EL (cell line): Measurements from ENCODE around the gene PTN.
"Not testable (repeated sequence)": the region's sequence is repeated elsewhere in the genome, so short reads cannot be mapped to it uniquely, and the experiment has no call there.

Experiments
- DNase-seq: peaks from one replicate; pipeline ENCODE4 v3.0.0-alpha.2; 2016

Gene PTN

DNA sequence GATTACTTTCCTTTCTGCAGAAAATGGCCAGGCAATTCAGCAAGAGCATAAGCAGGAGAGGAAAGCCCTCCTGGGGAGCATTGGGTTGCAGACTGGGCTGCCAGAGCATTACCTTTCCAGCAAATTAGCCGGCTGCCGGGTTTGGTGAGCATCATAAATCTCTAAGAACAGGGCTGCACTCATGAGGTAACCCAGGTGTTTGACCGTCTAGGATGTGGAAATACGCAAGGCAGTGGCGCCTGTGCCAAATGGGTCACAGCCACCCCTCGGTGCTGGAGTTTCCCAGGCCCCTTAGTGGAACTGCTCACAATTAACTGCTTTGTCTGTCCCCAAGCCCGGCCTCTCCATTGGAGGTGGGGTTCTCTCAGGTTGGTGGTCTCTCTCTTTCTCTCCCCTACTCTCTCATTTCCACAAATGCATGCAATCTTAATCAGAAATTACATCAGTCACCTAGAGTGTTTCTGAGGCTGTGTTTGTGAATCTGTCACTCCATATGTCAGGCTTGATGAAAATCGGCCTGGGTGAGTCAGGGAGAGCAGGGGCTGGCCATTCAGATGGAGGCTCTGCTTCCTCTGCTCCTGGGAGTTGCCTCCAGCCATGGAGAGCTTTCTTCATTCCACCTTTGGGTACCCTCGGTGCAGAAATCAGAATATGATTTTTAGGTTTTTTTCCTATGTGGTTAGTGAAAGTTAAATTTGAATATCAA, 26.7 kb downstream of the PTN start:
- DNase-seq: no peak

DNA sequence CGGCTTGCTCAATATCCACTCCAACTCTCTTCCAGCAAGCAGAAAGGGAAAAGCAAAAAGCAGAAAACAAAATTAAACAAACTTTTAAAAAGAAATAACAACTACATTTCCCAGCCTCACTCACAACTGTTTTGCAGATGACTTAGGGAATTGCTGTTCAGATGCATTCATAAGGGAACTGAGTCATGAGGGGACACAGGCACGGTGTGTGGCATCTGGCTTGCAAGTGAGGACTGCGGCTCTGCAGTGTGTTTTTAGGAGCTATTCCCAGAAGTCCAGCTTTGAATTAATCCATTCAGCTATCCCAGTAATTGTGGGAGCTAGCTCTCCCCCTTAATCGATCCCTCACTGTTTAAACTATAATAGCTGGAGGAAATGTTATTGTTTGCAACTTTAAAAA, 30.3 kb downstream of the PTN start:
- DNase-seq: no peak

DNA sequence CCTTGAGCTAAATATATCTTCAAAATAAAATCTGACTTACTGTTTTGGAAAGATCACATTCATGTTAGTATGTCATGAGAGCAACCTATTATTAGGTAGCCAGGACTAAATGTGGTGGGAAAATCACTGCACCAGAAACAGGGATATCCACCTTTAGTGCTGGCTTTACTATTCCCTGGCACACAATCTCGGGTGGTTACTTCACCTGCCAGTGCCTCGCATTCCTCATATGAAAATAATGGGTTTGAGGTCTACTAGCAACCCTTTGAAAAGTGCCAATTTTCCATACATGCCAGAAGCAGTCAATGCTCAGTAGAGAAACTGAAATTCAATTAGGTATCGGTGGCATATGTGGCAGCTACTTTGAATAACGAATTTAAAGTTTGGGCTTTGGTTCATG, 36.8 kb downstream of the PTN start:
- DNase-seq: no peak

DNA sequence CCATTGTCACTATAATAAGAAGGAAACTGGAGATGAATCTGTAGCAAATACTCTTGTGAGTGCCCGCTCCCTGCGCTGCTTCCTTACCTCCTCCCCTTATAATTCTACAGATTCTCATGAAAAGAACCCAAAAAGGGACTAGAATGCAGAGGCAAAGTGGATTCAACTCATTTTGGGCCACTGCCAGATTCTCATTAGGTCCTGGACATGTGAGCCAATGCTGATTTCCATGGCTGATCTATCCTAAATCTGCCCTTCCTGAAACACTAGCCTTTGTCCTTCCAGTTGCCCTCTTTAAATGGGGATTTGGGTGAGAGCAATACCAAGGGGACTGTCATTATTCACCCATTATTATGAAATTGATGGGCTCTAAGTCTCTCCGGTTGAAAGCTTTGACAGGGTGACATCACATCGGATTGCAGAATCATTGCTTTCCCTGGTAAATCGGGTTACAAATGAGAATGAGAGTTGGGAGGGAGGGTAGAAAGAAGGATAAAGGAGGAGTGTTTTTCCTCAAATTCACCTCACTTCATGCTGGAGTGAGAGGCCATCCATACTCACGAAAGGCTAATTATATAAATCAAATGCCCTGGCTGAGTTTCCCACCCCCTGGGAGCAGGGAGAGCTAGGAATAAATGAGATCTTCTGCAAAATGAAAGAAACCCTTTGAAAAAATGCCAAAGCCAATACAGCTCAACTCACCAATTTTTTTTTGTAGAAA, 37.5 kb downstream of the PTN start:
- DNase-seq: no peak

DNA sequence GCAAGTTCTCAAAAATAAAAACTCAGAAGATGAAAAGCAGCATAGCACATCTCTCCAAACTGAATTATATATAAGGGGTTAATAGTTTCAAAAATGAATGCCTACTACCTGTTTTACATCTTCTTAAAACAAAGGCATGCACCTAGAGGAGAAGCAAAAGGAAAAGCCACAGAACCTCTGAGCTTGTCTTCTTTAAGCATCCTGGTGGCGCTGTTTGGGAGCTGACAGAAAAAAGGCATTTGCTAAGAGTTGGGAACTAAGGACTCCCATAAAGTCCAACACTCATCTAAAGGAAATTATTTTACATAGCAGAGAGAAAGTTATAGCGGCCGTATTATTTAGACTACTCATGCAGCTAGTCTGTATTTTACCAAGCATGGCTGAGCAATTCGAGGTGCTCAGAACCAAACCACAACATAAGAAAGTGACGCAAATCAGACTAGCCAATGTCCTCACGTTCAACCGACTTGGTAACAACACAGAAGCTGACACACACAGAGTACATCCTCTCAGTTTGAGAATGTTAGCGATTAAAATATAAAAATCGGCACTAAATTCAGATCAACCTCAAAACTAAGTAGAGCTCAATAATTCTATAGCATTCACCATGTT, 38.8 kb downstream of the PTN start:
- no peak for DNase-seq

DNA sequence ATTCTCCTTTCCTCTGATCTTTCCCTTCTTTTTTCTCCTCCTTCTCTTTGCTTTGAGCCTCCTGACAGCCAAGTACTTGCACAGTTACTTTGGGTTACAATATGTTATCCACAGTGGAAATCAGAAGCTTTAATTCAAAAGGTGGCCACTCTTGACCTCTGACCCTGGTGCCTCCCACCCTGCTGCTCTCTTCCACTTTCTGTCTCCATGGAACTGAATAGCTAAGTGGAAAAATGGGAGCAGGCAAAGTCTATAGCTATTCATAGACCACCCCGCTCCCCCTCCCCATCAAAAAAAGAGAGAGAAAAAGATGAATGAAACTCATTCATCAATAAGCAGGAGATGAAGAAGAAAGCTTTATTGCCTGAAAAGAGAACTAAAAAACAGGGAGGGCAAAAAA, 39.4 kb downstream of the PTN start:
- no peak for DNase-seq

DNA sequence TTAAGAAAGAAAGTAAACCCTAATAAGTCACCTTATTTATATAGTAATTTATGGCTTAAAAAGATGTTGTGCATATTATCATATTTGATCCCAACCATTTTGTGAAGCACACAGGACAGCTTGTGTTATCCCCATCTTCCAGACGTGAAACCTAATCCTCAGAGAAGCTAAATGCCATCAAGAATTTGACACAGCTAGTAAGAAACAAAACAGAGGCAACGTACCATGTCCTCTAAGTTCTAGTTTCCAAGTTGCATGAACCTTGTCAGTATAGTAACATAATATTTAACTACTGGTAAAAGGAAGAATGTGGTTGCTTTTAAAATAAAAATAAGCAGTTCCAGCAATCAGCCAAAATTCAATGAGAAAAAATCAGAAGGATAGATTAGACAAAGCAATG, 41.5 kb downstream of the PTN start:
- DNase-seq: no peak

DNA sequence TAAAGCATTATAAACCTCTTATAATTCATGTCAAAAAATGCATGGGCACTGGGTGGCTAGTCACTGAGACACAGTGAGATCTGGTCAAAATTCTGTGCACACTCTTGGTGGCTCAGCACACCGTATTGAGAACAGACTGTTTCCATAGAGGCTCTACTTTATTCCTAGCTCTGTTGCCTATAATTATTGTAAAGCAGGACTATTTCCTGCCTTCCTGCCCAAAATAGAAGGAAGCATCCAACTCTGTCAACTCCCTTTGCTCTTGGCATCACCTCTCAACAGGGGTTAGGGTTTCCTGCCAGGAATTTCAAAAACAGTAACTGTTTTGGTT, 45.1 kb downstream of the PTN start:
- no peak for DNase-seq

DNA sequence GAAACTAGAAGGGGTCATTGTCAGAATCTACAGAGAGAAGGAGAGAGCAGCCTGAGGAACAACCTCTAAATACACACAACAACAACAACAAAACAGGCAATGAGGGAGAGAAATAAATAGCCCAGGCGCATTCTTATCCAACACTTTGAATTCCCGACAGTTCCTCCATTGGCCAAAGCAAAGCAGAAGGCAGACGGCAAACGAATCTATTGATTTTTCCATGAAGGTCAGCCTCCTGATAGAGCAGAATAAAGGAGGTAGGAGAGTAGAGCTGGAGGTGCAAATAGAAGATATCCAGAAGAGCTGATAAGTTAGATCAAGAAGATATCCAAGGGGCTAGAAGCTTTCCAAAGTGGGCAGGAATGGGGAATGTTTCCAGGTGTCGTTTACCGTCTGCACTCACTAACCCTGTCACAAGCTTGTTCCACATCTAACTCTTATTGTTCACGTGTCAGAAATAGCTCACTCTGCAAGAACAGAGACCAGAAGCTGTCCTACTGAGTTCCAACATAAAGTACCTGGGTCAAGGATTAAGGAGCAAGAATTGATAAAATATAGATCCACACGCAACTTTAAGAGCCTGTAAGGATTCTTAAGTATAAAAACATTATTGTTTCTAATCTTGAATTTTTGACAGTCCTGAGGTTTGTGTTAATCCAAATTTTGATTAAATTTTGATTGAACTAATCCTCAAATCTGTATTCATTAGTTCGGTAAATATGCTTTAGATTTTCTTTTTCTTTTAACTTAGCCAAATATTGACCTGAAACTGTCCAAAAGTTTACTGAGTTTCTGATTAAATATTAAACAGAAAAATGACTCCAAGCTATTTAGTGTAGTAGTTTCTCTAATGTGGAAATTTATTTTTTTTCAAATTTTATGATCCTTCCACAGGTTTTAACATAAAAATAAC, 45.7 kb downstream of the PTN start:
- DNase-seq: no peak

DNA sequence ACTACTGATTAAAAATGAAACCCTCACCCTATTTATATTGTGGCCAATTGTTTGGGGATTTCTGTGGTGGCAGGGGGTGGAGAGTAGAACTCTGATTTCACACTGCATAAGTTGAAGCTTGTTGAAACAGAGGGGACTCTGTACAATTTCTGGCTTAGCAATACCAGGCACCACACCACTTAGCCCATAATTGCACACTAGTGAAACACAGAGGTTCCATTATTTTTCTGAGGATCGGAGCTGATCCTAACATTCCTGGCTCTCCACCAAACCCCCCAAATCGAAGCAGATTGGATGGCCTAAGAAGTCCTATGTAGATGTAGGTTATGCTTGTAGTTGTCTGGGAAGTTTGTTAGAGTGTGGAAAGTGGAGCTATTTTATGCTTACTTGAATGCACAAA, 47.0 kb downstream of the PTN start:
- no peak for DNase-seq

DNA sequence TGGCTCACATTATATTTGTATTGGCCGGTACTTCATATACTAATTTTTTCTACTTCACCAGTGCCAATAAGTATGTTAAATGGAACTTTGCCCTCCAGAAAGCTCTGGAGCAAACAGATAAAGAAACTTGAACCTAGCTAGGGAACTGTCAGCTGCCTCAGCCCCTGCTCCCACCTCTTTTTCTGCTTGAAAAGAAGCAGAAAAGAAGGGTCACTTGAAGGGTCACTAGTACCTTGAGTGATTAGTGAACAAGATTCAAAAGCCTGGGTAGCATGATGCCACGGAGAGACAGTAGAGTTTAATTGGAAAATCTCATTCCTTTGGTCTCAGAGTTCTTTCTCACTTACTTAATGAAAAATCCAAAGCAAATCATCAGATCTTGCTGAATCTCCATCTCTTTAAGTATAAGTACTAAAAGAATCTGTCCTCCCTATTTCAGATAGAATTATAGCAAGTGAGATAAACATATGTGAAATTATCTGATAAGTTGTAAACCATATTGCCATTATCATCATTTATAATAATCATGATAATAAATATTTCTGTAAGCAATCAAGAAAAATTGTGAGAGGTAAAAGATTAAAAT, 47.7 kb downstream of the PTN start:
- DNase-seq: no peak

DNA sequence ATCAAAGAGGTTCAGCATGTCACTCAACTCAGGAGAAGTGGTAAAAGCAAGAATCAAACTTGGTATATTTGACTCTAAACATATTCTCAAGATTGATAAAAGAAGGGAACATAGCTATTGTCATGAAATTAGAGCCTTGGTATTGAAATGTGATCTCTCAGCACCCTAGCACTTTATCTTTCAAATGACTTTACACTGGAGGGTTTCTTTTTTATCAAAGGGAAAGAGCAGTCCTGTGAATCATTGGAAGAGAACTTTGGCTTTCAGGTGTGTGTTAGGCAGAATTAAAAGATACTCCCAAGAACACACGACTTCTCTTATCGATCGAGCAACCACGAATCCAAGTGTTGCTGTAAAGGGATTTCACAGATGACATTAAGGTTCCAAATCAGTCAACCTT, 54.4 kb downstream of the PTN start:
- DNase-seq: no peak

DNA sequence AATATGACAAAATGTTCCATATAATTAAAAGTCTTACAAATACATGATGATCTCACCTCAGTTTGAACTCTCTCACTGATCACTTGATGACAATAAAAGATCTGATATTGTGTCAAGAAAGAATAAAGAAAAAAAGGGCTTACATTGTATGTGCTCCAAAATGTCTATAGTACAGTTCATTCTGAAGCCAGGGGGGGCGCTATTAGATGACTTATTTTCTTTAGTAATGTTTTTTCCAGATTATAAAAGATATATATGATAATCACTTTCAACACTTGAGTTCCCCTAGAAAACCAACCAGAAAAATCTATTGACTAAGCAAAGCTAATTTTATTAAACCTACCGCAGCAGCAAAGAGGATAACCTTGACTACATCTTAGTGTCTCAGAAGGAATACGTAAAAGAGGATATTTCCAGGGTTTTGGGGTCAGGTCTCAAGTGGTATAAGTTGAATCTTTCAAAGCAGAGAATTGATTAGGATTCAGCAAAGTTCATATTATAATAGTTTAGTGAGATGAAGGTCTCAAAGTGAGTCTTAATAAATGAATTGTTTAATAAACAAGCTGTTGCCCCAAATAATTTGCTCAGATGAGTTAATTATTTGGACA, 55.8 kb downstream of the PTN start:
- DNase-seq: peak; percentile 11

DNA sequence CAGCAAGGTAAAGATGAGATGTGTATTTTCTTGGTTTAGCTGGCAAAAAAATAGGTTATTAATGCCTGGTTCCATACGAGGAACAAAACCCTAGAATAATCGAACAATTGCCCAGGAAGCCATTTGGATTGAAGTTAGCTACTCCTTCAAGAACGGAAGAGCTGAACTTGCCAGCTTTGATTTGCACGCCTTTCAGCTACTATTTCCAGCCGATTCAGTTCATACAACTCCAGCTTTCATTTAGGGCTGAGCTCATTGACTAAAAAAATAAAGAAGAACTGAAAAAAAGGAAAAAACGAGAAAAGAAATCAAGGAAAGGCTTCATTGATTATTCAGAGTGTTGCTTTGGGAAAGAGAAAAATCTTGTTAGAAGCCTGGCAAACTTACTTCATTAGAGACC, 60.4 kb downstream of the PTN start:
- DNase-seq: no peak

DNA sequence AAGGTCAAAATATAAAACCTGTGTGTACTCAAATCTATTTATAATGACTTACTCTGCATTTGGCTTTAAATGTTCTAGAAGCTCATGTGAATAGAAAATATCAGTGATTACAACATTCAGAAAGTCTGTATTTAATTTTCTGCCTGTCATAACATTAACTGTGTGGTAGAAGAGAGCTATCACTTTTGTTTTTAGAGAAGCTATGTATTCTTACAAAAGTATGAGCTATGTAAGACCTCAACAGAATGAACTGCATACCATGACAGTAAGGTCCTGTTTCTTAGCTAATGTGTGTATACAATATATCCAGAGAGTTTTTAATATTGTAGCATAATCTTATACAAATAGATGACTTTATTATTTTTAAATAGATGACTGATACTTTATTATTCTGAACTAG, 61.5 kb downstream of the PTN start:
- DNase-seq: no peak

DNA sequence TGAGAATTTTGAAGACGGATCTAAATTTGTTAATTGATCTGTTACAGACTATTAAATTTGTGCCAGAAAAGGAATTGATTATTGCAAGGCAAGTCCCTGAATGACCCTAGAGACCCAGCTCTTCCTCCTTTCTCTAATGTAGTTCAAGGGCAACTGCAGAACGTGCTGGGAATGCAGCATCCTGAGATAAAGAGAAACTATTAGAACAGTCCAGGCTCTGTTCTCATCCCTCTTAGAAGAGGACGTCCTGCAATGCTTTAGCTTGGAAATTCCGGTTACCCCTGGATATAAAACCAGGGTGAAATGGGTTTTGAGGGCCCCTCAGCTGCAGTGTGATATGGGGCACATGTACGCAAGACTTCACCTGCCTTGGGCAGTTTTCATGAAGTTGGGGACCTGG, 67.3 kb downstream of the PTN start:
- DNase-seq: no peak

DNA sequence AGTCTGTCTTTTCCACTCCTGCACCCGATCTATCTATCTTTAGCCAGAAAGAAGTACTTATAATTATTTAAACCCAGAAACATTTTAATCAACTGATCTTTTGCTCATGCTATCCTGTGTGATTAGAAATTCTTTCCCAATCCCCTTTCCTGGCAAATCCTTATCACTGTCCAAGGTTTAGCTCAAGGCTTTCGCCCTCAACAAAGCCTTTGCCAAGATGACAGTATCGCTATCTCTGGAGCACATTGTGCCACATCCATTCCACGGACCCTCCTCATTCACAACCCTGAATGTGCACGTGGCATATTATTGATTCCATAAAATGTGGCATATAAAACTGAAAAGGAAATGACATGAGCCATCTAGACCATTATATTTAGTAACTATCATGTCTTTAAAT, 71.3 kb downstream of the PTN start:
- DNase-seq: no peak

DNA sequence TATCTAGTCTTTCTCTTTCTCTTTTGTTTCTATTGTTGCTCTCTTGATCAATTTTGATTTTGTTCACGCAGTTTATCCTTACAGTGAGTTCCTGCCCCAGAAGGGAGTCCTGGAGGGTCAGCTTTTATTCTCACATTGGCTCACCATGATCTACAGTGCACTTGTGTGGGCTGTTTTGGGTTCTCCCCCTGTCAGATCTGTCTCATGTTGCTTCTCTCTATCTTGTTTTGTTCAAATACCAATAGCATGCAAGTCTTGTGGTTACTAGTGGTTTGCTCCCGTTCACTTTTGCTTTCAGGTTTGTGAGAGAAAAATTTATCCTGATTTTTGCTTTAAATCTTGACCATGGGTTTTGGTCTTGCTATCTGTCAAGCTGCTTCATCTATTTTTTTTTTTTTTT, 74.3 kb downstream of the PTN start:
- DNase-seq: no peak

DNA sequence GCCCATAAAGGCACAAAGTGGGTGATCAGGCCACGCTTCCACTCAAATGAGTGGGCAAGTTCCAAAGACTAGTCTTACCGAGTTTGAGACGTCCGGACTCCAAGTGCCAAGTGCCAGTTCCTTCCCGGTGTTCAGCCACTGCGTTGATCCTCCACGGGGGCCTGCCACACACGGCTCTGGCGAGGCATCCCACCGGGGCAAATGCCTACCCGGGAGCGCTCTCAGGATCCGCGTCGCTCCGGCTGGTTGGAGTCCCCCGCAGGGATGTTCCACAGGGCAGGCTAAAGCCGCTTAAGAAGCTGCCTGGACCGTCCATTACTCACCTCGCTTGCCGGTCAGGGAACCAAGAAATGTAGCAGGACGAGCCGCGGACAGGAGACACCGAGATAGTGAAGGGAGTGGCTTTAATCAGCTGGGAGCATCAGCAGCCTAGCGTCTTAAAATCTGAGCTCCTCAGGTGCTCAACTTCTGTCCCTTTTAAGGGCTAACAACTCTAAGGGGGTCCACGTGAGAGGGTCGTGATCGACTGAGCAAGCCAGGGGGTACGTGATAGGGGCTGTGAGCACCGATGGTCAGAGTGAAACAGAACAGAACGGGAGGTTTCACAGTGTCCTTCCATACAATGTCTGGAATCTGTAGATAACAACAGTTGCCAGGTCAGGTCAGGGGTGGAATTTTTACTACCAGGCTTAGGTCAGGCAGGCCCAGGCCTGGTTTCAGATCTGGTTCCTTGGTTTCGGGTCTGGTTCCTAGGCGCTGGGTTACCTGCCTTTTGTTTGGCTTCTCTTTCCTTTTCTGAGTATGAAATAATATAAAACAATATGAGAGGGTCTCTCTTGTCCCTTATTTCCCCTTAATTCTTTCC, 75.3 kb downstream of the PTN start:
- DNase-seq: not testable (repeated sequence)

DNA sequence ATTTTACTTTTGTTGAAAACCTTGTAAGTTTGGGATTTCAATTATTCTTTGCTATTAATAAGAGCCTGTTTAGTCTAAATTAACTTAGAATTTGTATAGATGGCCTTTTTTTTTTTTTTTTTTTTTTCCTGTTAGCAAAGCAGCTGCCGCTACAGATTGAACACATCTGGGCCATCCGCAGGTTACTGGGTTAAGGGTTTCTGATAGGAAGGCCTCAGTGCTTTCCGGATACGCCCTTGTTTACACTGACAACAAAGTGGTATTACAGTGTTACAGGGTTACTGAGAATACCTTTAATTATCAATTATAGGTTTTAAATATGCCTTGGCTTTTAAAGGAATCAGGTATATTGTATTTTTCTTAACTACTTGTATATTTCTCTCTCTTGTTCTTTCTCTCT, 76.8 kb downstream of the PTN start:
- DNase-seq: no peak

DNA sequence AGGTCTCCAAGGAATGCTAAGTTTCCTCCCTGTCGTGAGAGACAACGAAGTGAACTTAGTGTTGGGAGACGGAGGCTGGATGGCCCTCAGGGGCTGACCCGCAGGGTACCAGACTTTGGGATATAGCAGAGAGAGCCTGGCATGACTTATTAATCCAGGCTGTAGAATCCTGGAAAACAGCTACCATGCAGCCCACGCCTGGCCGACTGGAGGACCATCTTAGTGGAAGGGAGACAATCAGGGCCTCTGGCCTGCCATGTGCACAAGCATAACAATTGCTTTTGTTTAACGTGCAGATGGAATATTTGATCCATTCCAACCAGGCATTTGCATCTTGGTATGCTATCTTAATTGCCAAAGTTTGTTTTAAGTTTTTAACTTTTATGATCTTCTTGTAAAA, 78.1 kb downstream of the PTN start:
- DNase-seq: not testable (repeated sequence)

DNA sequence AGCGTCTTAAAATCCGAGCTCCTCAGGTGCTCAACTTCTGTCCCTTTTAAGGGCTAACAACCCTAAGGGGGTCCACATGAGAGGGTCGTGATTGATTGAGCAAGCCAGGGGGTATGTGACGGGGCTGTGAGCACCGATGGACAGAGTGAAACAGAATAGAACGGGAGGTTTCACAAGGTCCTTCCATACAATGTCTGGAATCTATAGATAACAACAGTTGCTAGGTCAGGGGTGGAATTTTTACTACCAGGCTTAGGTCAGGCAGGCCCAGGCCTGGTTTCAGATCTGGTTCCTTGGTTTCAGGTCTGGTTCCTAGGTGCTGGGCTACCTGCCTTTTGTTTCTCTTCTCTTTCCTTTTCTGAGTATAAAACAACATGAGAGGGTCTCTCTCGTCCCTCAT, 80.9 kb downstream of the PTN start:
- no peak for DNase-seq
